GM18858 (cell line): Measurements from ENCODE around the gene KIFAP3.
"Not testable (repeated sequence)": the region's sequence is repeated elsewhere in the genome, so short reads cannot be mapped to it uniquely, and the experiment has no call there.

ENCODE experiments used
- ATAC-seq: cut with Tn5 transposase; IDR thresholded peaks from one replicate; pipeline ENCODE4 v1.9.1; 2021; ENCODE audit not compliant: unreplicated experiment

Gene KIFAP3

GRCh38 chr1:170074250-170075157 lies at the start of gene KIFAP3:
Gene KIFAP3, minus strand, starts transcription at chr1:170074695. Its CDS starts 228 bp downstream, at chr1:170074467.
- peak; percentile 97 for ATAC-seq

- ATAC-seq: no peak
Observed at GRCh38 chr1:170122366-170122765, 47.9 kb upstream of the KIFAP3 start.

- ATAC-seq: no peak
Observed at GRCh38 chr1:170114906-170115305, 40.4 kb upstream of the KIFAP3 start.

GRCh38 chr1:170113140-170113539 lies 38.6 kb upstream of the KIFAP3 start:
- not testable (repeated sequence) for ATAC-seq

- no peak for ATAC-seq
Observed at GRCh38 chr1:170097449-170097948, 23.0 kb upstream of the KIFAP3 start.

GRCh38 chr1:170096806-170097340 lies 22.4 kb upstream of the KIFAP3 start:
- ATAC-seq: no peak

GRCh38 chr1:170095976-170096748 lies 21.7 kb upstream of the KIFAP3 start:
- no peak for ATAC-seq

GRCh38 chr1:170094697-170095616 lies 20.5 kb upstream of the KIFAP3 start:
- ATAC-seq: not testable (repeated sequence)

GRCh38 chr1:170086399-170087032 lies 12.0 kb upstream of the KIFAP3 start:
- ATAC-seq: no peak

GRCh38 chr1:170085091-170085490 lies 10.6 kb upstream of the KIFAP3 start:
- no peak for ATAC-seq

- no peak for ATAC-seq
Observed at GRCh38 chr1:170078610-170079189, 4.2 kb upstream of the KIFAP3 start.

GRCh38 chr1:170077926-170078325 lies 3.4 kb upstream of the KIFAP3 start:
- ATAC-seq: no peak

- not testable (repeated sequence) for ATAC-seq
Observed at GRCh38 chr1:170076952-170077351, 2.5 kb upstream of the KIFAP3 start.

- ATAC-seq: no peak
Observed at GRCh38 chr1:170076199-170076598, 1.7 kb upstream of the KIFAP3 start.

- no peak for ATAC-seq
Observed at GRCh38 chr1:170075186-170075585, 691 bp upstream of the KIFAP3 start.

GRCh38 chr1:170073893-170074249 lies 624 bp downstream of the KIFAP3 start:
- no peak for ATAC-seq

GRCh38 chr1:170071378-170071777 lies 3.1 kb downstream of the KIFAP3 start:
- ATAC-seq: no peak

- ATAC-seq: no peak
Observed at GRCh38 chr1:170068923-170069322, 5.6 kb downstream of the KIFAP3 start.

GRCh38 chr1:170067253-170067819 lies 7.2 kb downstream of the KIFAP3 start:
- ATAC-seq: no peak
